Muscle layer of duodenum (tissue), 2 donors: Measurements from ENCODE around the gene UNC13C.
"Not testable (repeated sequence)": the region's sequence is repeated elsewhere in the genome, so short reads cannot be mapped to it uniquely, and the experiment has no call there.

ENCODE experiments used
- H3K27ac ChIP-seq: one replicate; pipeline ENCODE4 v1.7.0; 2013; ENCODE audit warnings: mild to moderate bottlenecking, low read length
- H3K27me3 ChIP-seq: one replicate; pipeline ENCODE4 v1.7.0; 2013; ENCODE audit warnings: low read depth, mild to moderate bottlenecking, control low read depth, low read length
- H3K36me3 ChIP-seq, 2 donors: one replicate each; pipeline ENCODE4 v1.7.0; 2013; ENCODE audit warnings: low read length in 2 of 2, control low read depth in 1 of 2, mild to moderate bottlenecking in 1 of 2; ENCODE audit not compliant: insufficient read depth in 2 of 2, control insufficient read depth in 1 of 2
- H3K4me1 ChIP-seq, 2 donors: one replicate each; pipeline ENCODE4 v1.7.0; 2013; ENCODE audit warnings: low read length in 2 of 2, mild to moderate bottlenecking in 2 of 2, control low read depth in 1 of 2, moderate library complexity in 1 of 2; ENCODE audit not compliant: insufficient read depth in 2 of 2, control insufficient read depth in 1 of 2
- H3K4me3 ChIP-seq, 2 donors: one replicate each; pipeline ENCODE4 v1.7.0; 2013; ENCODE audit warnings: low read length in 2 of 2, low read depth in 1 of 2, mild to moderate bottlenecking in 1 of 2
- H3K9me3 ChIP-seq, 2 donors: one replicate each; pipeline ENCODE4 v1.7.0; 2013; ENCODE audit warnings: low read length in 2 of 2, control low read depth in 1 of 2, mild to moderate bottlenecking in 1 of 2; ENCODE audit not compliant: control insufficient read depth in 1 of 2
- donor health status: healthy.

Gene UNC13C

GRCh38 chr15:53978253-53978906, at the start of gene UNC13C:
Gene UNC13C, plus strand, starts transcription at chr15:53978441. Its CDS starts 34,463 bp downstream, at chr15:54012904.
- peak within 1 kb of the TSS; percentile 58 to 62 for H3K4me3 ChIP-seq
- H3K27ac ChIP-seq: no peak within 1 kb of the TSS
- no peaks in the 10 kb centered on the region for H3K4me1 ChIP-seq
- H3K9me3 ChIP-seq: no peaks in the 10 kb centered on the region
- no peaks in the 10 kb centered on the region for H3K36me3 ChIP-seq
- H3K27me3 ChIP-seq: peaks cover 7% of the 10 kb centered on the region

GRCh38 chr15:53936137-53936536, 42.1 kb upstream of the UNC13C start:
- peaks cover 0 to 13% of the 10 kb centered on the region in 2 donors for H3K9me3 ChIP-seq
- H3K4me3 ChIP-seq: no peak overlapping the region
- no peak overlapping the region for H3K27ac ChIP-seq
- no peaks in the 10 kb centered on the region for H3K27me3 ChIP-seq
- H3K4me1 ChIP-seq: peaks cover 0 to 3% of the 10 kb centered on the region in 2 donors
- no peaks in the 10 kb centered on the region for H3K36me3 ChIP-seq

GRCh38 chr15:53937632-53938031, 40.6 kb upstream of the UNC13C start:
- not testable (repeated sequence) for H3K4me1 ChIP-seq, H3K4me3 ChIP-seq, H3K27me3 ChIP-seq, H3K36me3 ChIP-seq, H3K27ac ChIP-seq
- H3K9me3 ChIP-seq: peaks cover 0 to 16% of the 10 kb centered on the region in 2 donors

- Histone ChIP-seq H3K4me3 (no peak overlapping the region), H3K9me3 (peaks cover 0 to 4% of the 10 kb centered on the region in 2 donors), H3K4me1 (no peaks in the 10 kb centered on the region), H3K27me3 (no peaks in the 10 kb centered on the region), H3K36me3 (no peaks in the 10 kb centered on the region), H3K27ac (no peak overlapping the region)
Observed at GRCh38 chr15:53950572-53950971, 27.7 kb upstream of the UNC13C start.

GRCh38 chr15:53955396-53955795, 22.8 kb upstream of the UNC13C start:
- no peaks in the 10 kb centered on the region for H3K4me1 ChIP-seq
- no peaks in the 10 kb centered on the region for H3K9me3 ChIP-seq
- no peak overlapping the region for H3K27ac ChIP-seq
- H3K27me3 ChIP-seq: no peaks in the 10 kb centered on the region
- H3K36me3 ChIP-seq: no peaks in the 10 kb centered on the region
- H3K4me3 ChIP-seq: no peak overlapping the region

GRCh38 chr15:53962646-53963561, 15.3 kb upstream of the UNC13C start:
- H3K36me3 ChIP-seq: no peaks in the 10 kb centered on the region
- no peak overlapping the region for H3K4me3 ChIP-seq
- no peaks in the 10 kb centered on the region for H3K4me1 ChIP-seq
- H3K9me3 ChIP-seq: no peaks in the 10 kb centered on the region
- no peak overlapping the region for H3K27ac ChIP-seq
- H3K27me3 ChIP-seq: no peaks in the 10 kb centered on the region

GRCh38 chr15:53963801-53964200, 14.4 kb upstream of the UNC13C start:
- H3K9me3 ChIP-seq: no peaks in the 10 kb centered on the region
- H3K36me3 ChIP-seq: no peaks in the 10 kb centered on the region
- H3K4me3 ChIP-seq: no peak overlapping the region
- no peaks in the 10 kb centered on the region for H3K4me1 ChIP-seq
- H3K27me3 ChIP-seq: no peaks in the 10 kb centered on the region
- H3K27ac ChIP-seq: no peak overlapping the region

- Histone ChIP-seq H3K27ac (no peak overlapping the region), H3K27me3 (peaks cover 7% of the 10 kb centered on the region), H3K36me3 (no peaks in the 10 kb centered on the region), H3K4me3 (no peak overlapping the region), H3K9me3 (no peaks in the 10 kb centered on the region), H3K4me1 (no peaks in the 10 kb centered on the region)
Observed at GRCh38 chr15:53974121-53974520, 4.1 kb upstream of the UNC13C start.

- Histone ChIP-seq H3K4me3 (no peak overlapping the region), H3K4me1 (no peaks in the 10 kb centered on the region), H3K9me3 (no peaks in the 10 kb centered on the region), H3K27me3 (peaks cover 7% of the 10 kb centered on the region), H3K36me3 (no peaks in the 10 kb centered on the region), H3K27ac (no peak overlapping the region)
Observed at GRCh38 chr15:53974813-53975212, 3.4 kb upstream of the UNC13C start.

- Histone ChIP-seq H3K27me3 (peaks cover 7% of the 10 kb centered on the region), H3K27ac (no peak overlapping the region), H3K36me3 (no peaks in the 10 kb centered on the region), H3K9me3 (no peaks in the 10 kb centered on the region), H3K4me1 (no peaks in the 10 kb centered on the region), H3K4me3 (no peak overlapping the region)
Observed at GRCh38 chr15:53976844-53977392, 1.3 kb upstream of the UNC13C start.

GRCh38 chr15:53979051-53979788, 979 bp downstream of the UNC13C start:
- H3K4me1 ChIP-seq: no peaks in the 10 kb centered on the region
- peaks cover 7% of the 10 kb centered on the region for H3K27me3 ChIP-seq
- H3K9me3 ChIP-seq: no peaks in the 10 kb centered on the region
- H3K4me3 ChIP-seq: peak overlapping the region; percentile 58 to 62
- no peaks in the 10 kb centered on the region for H3K36me3 ChIP-seq
- no peak overlapping the region for H3K27ac ChIP-seq
